Activated T-helper 1 cell treated with anti-CD3 and anti-CD28 coated beads, Interleukin-12 subunit alpha, Interleukin-12 subunit beta, Interleukin-2, Interleukin-4 antibody, amounts not matched to agents 30 ng/mL and 10 ng/mL and 1 ng/mL, durations not matched to agents 14 hours and 24 hours and 36 hours (primary cell): ENCODE measurements around the gene CDH16. TPM values are rescaled to one million over a fixed set of nuclear protein-coding genes. Genes with fewer than 3 reads are reported as not detected.
"Not testable (repeated sequence)": the region's sequence is repeated elsewhere in the genome, so short reads cannot be mapped to it uniquely, and the experiment has no call there.

Source experiments
- DNase-seq: peaks from one replicate; pipeline ENCODE4 v3.0.0; 2021; ENCODE audit warnings: low spot score
- H3K27ac Mint-ChIP-seq: one replicate; pipeline ENCODE4 v1.8.0; 2021; ENCODE audit warnings: mild to moderate bottlenecking, mixed read lengths
- H3K27me3 Mint-ChIP-seq: one replicate; pipeline ENCODE4 v1.8.0; 2022; ENCODE audit warnings: mild to moderate bottlenecking, moderate library complexity, mixed read lengths; ENCODE audit not compliant: insufficient read depth
- H3K36me3 Mint-ChIP-seq: one replicate; pipeline ENCODE4 v1.8.0; 2021; ENCODE audit warnings: low read depth, mixed read lengths
- H3K4me1 Mint-ChIP-seq: one replicate; pipeline ENCODE4 v1.8.0; 2021; ENCODE audit warnings: low read depth, mixed read lengths
- H3K4me3 Mint-ChIP-seq: one replicate; pipeline ENCODE4 v1.8.0; 2021; ENCODE audit warnings: mild to moderate bottlenecking, moderate library complexity, mixed read lengths
- H3K9me3 Mint-ChIP-seq: one replicate; pipeline ENCODE4 v1.8.0; 2021; ENCODE audit warnings: mixed read lengths
- intact Hi-C: fragments of 100-400 bp; cut with micrococcal nuclease; formaldehyde crosslinking; loops from one replicate; pipeline ENCODE4 v1.15.1; 2024
- total RNA-seq: library from RNA; stranded (reverse); gene quantifications from 2 replicates; pipeline ENCODE4 v1.2.3, GENCODE V29; 2022

The CDH16 gene
- total RNA-seq, 1 donor from 2014 or later = not detected

GRCh38 chr16:66874079-66874775, 44.5 kb downstream of the CDH16 start:
- no peaks in the 10 kb centered on the region for H3K36me3 Mint-ChIP-seq
- peak overlapping the region; percentile 37 for H3K4me3 Mint-ChIP-seq
- H3K27ac Mint-ChIP-seq = peak overlapping the region; percentile 98
- peaks cover 7% of the 10 kb centered on the region for H3K9me3 Mint-ChIP-seq
- no peaks in the 10 kb centered on the region for H3K27me3 Mint-ChIP-seq
- intact Hi-C loops = loop anchor here (5.0 kb wide), 3 partner anchors 127 to 322 kb away; partner anchors contain the start of genes CKLF and TK2
- H3K4me1 Mint-ChIP-seq = peaks cover 68% of the 10 kb centered on the region
- no peak for DNase-seq

- Mint-ChIP-seq H3K4me1 (peaks cover 66% of the 10 kb centered on the region), H3K9me3 (peaks cover 7% of the 10 kb centered on the region), H3K27me3 (no peaks in the 10 kb centered on the region), H3K27ac (peak overlapping the region; percentile 98), H3K36me3 (no peaks in the 10 kb centered on the region), H3K4me3 (no peak overlapping the region)
- intact Hi-C loops = loop anchor here (1.0 to 5.0 kb wide), 6 partner anchors 42 to 356 kb away; partner anchors contain the start of genes CES2, CIAO2B, CKLF and TK2
- no peak for DNase-seq
These were observed 45.0 kb downstream of the CDH16 start for GRCh38 chr16:66873685-66874055.

- intact Hi-C loops = loop anchor here (1.0 to 5.0 kb wide), 6 partner anchors 42 to 356 kb away; partner anchors contain the start of genes CES2, CIAO2B, CKLF and TK2
- DNase-seq = peak; percentile 90
- Mint-ChIP-seq H3K36me3 (no peaks in the 10 kb centered on the region), H3K27ac (peak overlapping the region; percentile 92), H3K4me3 (peak overlapping the region; percentile 80), H3K9me3 (peaks cover 7% of the 10 kb centered on the region), H3K27me3 (no peaks in the 10 kb centered on the region), H3K4me1 (peaks cover 60% of the 10 kb centered on the region)
These were observed 45.6 kb downstream of the CDH16 start for GRCh38 chr16:66872943-66873684.

- no peak for DNase-seq
- peak overlapping the region; percentile 80 for H3K4me3 Mint-ChIP-seq
- peaks cover 7% of the 10 kb centered on the region for H3K9me3 Mint-ChIP-seq
- peaks cover 60% of the 10 kb centered on the region for H3K4me1 Mint-ChIP-seq
- intact Hi-C loops = loop anchor here (2.0 to 5.0 kb wide), 4 partner anchors 62 to 320 kb away; partner anchors contain the start of genes CES2, CIAO2B, CKLF and TK2
- no peaks in the 10 kb centered on the region for H3K27me3 Mint-ChIP-seq
- H3K36me3 Mint-ChIP-seq = no peaks in the 10 kb centered on the region
- H3K27ac Mint-ChIP-seq = peak overlapping the region; percentile 92
These were observed 46.1 kb downstream of the CDH16 start for GRCh38 chr16:66872559-66872942.

DNA sequence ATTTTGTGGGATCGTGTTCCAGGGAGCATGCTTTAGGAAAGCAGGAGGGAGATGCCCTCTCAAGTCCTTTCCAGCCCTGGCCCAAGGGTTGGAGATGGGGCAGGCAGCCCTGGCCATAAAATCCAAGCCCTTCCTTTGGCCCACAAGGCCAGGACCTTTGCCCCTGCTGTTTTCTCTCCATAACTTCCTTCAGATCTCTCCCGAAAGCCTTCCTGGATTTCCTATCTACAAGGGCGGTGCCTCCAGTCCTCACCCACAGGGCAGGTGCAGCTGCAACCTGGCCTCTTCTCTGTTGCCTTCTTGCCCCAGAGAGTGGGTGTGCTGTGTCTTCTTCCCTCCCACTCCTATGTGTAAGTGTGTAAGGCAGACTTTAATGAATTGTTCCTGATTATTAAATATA, 46.8 kb downstream of the CDH16 start:
- Mint-ChIP-seq H3K9me3 (peaks cover 7% of the 10 kb centered on the region), H3K4me1 (peaks cover 61% of the 10 kb centered on the region), H3K36me3 (no peaks in the 10 kb centered on the region), H3K27ac (no peak overlapping the region), H3K27me3 (no peaks in the 10 kb centered on the region), H3K4me3 (no peak overlapping the region)
- intact Hi-C loops = loop anchor here (2.0 to 5.0 kb wide), 4 partner anchors 63 to 320 kb away; partner anchors contain the start of genes CES2, CIAO2B, CKLF and TK2
- no peak for DNase-seq

DNA sequence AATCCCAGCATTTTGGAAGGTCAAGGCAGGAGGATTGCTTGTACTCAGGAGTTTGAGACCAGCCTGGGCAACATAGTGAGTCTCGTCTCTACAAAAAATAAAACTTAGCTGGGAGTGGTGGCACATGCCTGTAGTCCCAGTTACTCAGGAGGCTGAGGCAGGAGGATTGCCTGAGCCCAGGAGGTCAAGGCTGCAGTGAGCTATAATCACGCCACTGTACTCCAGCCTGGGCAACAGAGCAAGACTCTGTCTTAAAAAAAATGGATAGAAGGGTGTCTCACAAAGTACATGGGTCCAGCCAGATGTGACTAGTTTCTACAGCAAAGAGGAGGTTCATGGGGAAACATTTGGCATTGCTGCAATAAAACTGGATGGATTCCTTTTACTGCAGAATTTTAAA, 47.3 kb downstream of the CDH16 start:
- peaks cover 57% of the 10 kb centered on the region for H3K4me1 Mint-ChIP-seq
- H3K4me3 Mint-ChIP-seq, DNase-seq, H3K9me3 Mint-ChIP-seq, H3K36me3 Mint-ChIP-seq, H3K27me3 Mint-ChIP-seq: not testable (repeated sequence)
- peak overlapping the region; percentile 48 for H3K27ac Mint-ChIP-seq
- intact Hi-C loops = loop anchor here (5.0 kb wide), 3 partner anchors 124 to 319 kb away; partner anchors contain the start of genes CKLF and TK2

- no peak for DNase-seq
- H3K4me3 Mint-ChIP-seq = no peak overlapping the region
- intact Hi-C loops = loop anchor here (2.0 to 5.0 kb wide), 2 partner anchors 261 to 462 kb away; no protein-coding TSS in a partner anchor
- H3K9me3 Mint-ChIP-seq = no peaks in the 10 kb centered on the region
- H3K27ac Mint-ChIP-seq = no peak overlapping the region
- H3K36me3 Mint-ChIP-seq = no peaks in the 10 kb centered on the region
- no peaks in the 10 kb centered on the region for H3K27me3 Mint-ChIP-seq
- peaks cover 38% of the 10 kb centered on the region for H3K4me1 Mint-ChIP-seq
These were observed 49.3 kb downstream of the CDH16 start for GRCh38 chr16:66869424-66869823.

- no peak for DNase-seq
- H3K4me1 Mint-ChIP-seq = peaks cover 6% of the 10 kb centered on the region
- no peaks in the 10 kb centered on the region for H3K36me3 Mint-ChIP-seq
- H3K9me3 Mint-ChIP-seq = no peaks in the 10 kb centered on the region
- intact Hi-C loops = no loop called here
- no peak overlapping the region for H3K27ac Mint-ChIP-seq
- H3K27me3 Mint-ChIP-seq = peaks cover 1% of the 10 kb centered on the region
- no peak overlapping the region for H3K4me3 Mint-ChIP-seq
These were observed 55.0 kb downstream of the CDH16 start for GRCh38 chr16:66863707-66864106.

GRCh38 chr16:66862023-66862520, 56.6 kb downstream of the CDH16 start:
- DNase-seq = no peak
- Mint-ChIP-seq H3K4me3 (no peak overlapping the region), H3K27me3 (peaks cover 1% of the 10 kb centered on the region), H3K36me3 (no peaks in the 10 kb centered on the region), H3K4me1 (no peaks in the 10 kb centered on the region), H3K9me3 (no peaks in the 10 kb centered on the region), H3K27ac (no peak overlapping the region)
- intact Hi-C loops = no loop called here

GRCh38 chr16:66859397-66860068, 59.2 kb downstream of the CDH16 start:
- intact Hi-C loops = no loop called here
- Mint-ChIP-seq H3K27me3 (peaks cover 1% of the 10 kb centered on the region), H3K27ac (no peak overlapping the region), H3K36me3 (no peaks in the 10 kb centered on the region), H3K4me1 (no peaks in the 10 kb centered on the region), H3K9me3 (no peaks in the 10 kb centered on the region), H3K4me3 (no peak overlapping the region)
- no peak for DNase-seq

DNA sequence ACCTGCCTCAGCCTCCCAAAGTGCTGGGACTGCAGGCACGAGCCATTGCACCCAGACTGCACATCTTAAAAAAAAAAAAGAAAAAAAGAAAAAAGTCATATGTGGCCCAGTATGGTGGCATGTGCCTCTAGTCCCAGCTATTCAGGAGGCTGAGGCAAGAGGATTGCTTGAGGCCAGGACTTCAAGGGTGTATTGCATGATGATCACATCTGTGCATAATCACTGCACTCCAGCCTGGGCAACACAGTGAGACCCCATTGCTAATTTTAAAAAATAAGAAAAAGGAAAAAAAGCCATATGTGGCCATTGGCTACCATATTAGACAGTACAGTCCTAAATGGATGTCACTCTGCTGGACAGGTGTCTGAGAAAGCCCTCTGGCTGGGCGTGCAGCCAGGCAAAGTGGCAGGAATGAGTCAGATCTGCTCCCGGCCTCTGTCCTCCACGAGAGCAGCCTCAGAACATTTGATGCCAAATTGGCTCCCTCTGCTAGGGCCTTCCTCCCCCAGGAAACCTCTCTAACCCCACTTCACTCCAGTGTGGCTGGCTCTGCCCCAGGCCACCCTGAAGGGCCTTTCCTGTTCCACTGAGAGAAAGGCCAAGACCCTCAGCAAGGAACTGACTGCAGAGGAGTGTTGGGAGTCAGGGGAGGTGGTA, 59.8 kb downstream of the CDH16 start:
- no peak for DNase-seq
- no peaks in the 10 kb centered on the region for H3K36me3 Mint-ChIP-seq
- H3K9me3 Mint-ChIP-seq = no peaks in the 10 kb centered on the region
- peaks cover 1% of the 10 kb centered on the region for H3K27me3 Mint-ChIP-seq
- H3K4me1 Mint-ChIP-seq = no peaks in the 10 kb centered on the region
- intact Hi-C loops = no loop called here
- no peak overlapping the region for H3K27ac Mint-ChIP-seq
- H3K4me3 Mint-ChIP-seq = no peak overlapping the region
